NCI-H446 treated with DMSO at 0.1 percent for 48 hours (cell line): ENCODE data around the gene PLXND1.
"Not testable (repeated sequence)": the region's sequence is repeated elsewhere in the genome, so short reads cannot be mapped to it uniquely, and the experiment has no call there.

Experiments used
- DNase-seq: peaks from one replicate; lab custom pipeline; 2025; lab: John Stamatoyannopoulos, UW

The PLXND1 gene

GRCh38 chr3:129548104-129548965 lies 58.1 kb downstream of the PLXND1 start:
- DNase-seq: no peak

GRCh38 chr3:129547241-129547640 lies 59.2 kb downstream of the PLXND1 start:
- DNase-seq: no peak

GRCh38 chr3:129545951-129546350 lies 60.5 kb downstream of the PLXND1 start:
- not testable (repeated sequence) for DNase-seq

- no peak for DNase-seq
Measured at GRCh38 chr3:129543999-129544398, 62.5 kb downstream of the PLXND1 start.

GRCh38 chr3:129543156-129543790 lies 63.2 kb downstream of the PLXND1 start, which contains the start of gene H1-8:
Gene H1-8, plus strand, starts transcription at chr3:129543175. Its CDS starts 44 bp downstream, at chr3:129543219.
- DNase-seq: no peak

- DNase-seq: no peak
Measured at GRCh38 chr3:129542747-129543146, 63.7 kb downstream of the PLXND1 start.

GRCh38 chr3:129540776-129541516 lies 65.5 kb downstream of the PLXND1 start:
- no peak for DNase-seq

GRCh38 chr3:129539206-129539605 lies 67.3 kb downstream of the PLXND1 start:
- DNase-seq: no peak

- no peak for DNase-seq
Measured at GRCh38 chr3:129536804-129537203, 69.7 kb downstream of the PLXND1 start.

- DNase-seq: no peak
Measured at GRCh38 chr3:129536374-129536667, 70.2 kb downstream of the PLXND1 start.

- DNase-seq: no peak
Measured at GRCh38 chr3:129535075-129535474, 71.4 kb downstream of the PLXND1 start.

- no peak for DNase-seq
Measured at GRCh38 chr3:129534428-129535027, 71.9 kb downstream of the PLXND1 start.

- DNase-seq: no peak
Measured at GRCh38 chr3:129533406-129533805, 73.1 kb downstream of the PLXND1 start.

GRCh38 chr3:129532261-129532660 lies 74.2 kb downstream of the PLXND1 start:
- DNase-seq: no peak

- DNase-seq: no peak
Measured at GRCh38 chr3:129531699-129532098, 74.8 kb downstream of the PLXND1 start.

- DNase-seq: no peak
Measured at GRCh38 chr3:129530821-129531220, 75.7 kb downstream of the PLXND1 start.

- no peak for DNase-seq
Measured at GRCh38 chr3:129530251-129530791, 76.2 kb downstream of the PLXND1 start.

GRCh38 chr3:129529436-129530210 lies 76.9 kb downstream of the PLXND1 start:
- no peak for DNase-seq

- no peak for DNase-seq
Measured at GRCh38 chr3:129528589-129529100, 77.8 kb downstream of the PLXND1 start, which contains the start of gene RHO. Gene RHO, plus strand, starts transcription at chr3:129528639. Its CDS starts 95 bp downstream, at chr3:129528734.

GRCh38 chr3:129527262-129527661 lies 79.2 kb downstream of the PLXND1 start:
- DNase-seq: no peak
